Measurements from ENCODE around the gene RNF34. TPM values are rescaled to one million over a fixed set of nuclear protein-coding genes. Genes with fewer than 3 reads are reported as not detected.
A peak's percentile ranks its signal among the peaks of the same experiment; 100 is the strongest.

RNF34 gene
- total RNA-seq, 1 experiment from 2014 or later: 54.1 TPM

DNA sequence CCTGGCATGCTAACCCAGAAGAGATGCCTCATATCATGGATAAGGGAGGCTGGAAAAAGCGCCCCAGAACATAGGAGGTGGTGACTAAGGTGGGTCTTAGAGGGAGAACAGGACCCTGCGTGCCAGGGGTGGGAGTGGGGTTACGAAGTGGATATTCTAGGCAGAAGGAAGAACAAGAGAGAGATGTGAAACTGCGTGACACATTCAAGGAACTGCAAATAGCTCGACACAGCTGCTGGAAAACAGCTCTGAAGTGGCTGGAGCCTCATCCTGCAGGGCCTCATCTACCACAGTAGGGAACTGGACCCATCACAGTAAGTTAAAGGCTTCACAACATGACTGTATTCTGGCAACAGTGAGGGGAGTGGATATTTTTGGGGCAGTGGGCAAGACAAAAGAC, 61.1 kb downstream of the RNF34 start:
- TF ChIP-seq, protein P1, sequence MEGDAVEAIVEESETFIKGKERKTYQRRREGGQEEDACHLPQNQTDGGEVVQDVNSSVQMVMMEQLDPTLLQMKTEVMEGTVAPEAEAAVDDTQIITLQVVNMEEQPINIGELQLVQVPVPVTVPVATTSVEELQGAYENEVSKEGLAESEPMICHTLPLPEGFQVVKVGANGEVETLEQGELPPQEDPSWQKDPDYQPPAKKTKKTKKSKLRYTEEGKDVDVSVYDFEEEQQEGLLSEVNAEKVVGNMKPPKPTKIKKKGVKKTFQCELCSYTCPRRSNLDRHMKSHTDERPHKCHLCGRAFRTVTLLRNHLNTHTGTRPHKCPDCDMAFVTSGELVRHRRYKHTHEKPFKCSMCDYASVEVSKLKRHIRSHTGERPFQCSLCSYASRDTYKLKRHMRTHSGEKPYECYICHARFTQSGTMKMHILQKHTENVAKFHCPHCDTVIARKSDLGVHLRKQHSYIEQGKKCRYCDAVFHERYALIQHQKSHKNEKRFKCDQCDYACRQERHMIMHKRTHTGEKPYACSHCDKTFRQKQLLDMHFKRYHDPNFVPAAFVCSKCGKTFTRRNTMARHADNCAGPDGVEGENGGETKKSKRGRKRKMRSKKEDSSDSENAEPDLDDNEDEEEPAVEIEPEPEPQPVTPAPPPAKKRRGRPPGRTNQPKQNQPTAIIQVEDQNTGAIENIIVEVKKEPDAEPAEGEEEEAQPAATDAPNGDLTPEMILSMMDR (IDR thresholded peaks at IDR 0.05; ENCODE audit: insufficient read depth in 1 of 2, low read depth in 1 of 2, low read length in 1 of 2, severe bottlenecking in 1 of 2, unreplicated experiment in 1 of 2): no peak
- no peaks in the 10 kb centered on the region for H3K27me3 Mint-ChIP-seq (ENCODE audit: insufficient read depth, unreplicated experiment)
- no peaks in the 10 kb centered on the region for H3K9me3 Mint-ChIP-seq (ENCODE audit: unreplicated experiment)
- peaks cover 6% of the 10 kb centered on the region for H3K36me3 Mint-ChIP-seq (ENCODE audit: insufficient read depth, unreplicated experiment)
- H3K27ac Mint-ChIP-seq (ENCODE audit: unreplicated experiment): no peak overlapping the region
- H3K9me3 ChIP-seq: no peaks in the 10 kb centered on the region
- H3K27me3 ChIP-seq (replicated peaks; ENCODE audit: control insufficient read depth, insufficient read depth, low read length): no peaks in the 10 kb centered on the region
- H3K36me3 ChIP-seq (ENCODE audit: control insufficient read depth, insufficient read depth, low read length): peaks cover 2% of the 10 kb centered on the region; the same call in 1 of the 2 replicates
- peaks cover 7% of the 10 kb centered on the region; the same call in 1 of the 2 replicates for H3K4me1 ChIP-seq
- ChIA-PET POLR2A (interaction anchor here (0.6 kb wide), 1 partner anchor 111 kb away, joined by 4 read pairs; no protein-coding TSS in a partner anchor), CTCF (no interaction called here)
- H3K4me3 ChIP-seq (ENCODE audit: low read depth, low read length): no peak overlapping the region
- no TSS peak for BruUV-seq (replicated peaks)
- DNase-seq: no peak
- intact Hi-C loops (cut with micrococcal nuclease; ENCODE audit: unreplicated experiment): no loop called here
- H3K4me3 Mint-ChIP-seq (ENCODE audit: unreplicated experiment): no peak overlapping the region
- peaks cover 6% of the 10 kb centered on the region for H3K4me1 Mint-ChIP-seq (ENCODE audit: low read depth, unreplicated experiment)

DNA sequence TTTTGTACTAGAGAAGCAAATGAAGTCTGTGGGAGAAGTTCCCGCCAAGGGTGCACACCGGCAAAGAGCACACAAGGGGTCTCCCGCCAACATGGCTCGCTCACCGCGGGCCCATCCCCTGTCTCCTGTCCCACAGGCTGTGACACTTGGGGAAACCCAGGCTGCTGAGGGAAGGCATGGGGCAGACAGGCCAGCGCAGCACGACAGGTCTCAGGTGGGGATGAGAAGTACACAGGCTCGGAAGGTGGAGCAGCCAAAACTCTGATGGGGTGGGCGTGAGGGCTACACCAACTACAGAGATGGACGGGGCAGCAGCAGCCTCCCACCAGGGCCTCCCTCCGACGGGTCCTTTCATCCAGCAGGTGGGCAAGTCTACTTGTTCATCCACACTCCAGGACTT, 64.4 kb downstream of the RNF34 start:
- CTCF ChIA-PET: no interaction called here
- BruUV-seq (replicated peaks): no TSS peak

DNA sequence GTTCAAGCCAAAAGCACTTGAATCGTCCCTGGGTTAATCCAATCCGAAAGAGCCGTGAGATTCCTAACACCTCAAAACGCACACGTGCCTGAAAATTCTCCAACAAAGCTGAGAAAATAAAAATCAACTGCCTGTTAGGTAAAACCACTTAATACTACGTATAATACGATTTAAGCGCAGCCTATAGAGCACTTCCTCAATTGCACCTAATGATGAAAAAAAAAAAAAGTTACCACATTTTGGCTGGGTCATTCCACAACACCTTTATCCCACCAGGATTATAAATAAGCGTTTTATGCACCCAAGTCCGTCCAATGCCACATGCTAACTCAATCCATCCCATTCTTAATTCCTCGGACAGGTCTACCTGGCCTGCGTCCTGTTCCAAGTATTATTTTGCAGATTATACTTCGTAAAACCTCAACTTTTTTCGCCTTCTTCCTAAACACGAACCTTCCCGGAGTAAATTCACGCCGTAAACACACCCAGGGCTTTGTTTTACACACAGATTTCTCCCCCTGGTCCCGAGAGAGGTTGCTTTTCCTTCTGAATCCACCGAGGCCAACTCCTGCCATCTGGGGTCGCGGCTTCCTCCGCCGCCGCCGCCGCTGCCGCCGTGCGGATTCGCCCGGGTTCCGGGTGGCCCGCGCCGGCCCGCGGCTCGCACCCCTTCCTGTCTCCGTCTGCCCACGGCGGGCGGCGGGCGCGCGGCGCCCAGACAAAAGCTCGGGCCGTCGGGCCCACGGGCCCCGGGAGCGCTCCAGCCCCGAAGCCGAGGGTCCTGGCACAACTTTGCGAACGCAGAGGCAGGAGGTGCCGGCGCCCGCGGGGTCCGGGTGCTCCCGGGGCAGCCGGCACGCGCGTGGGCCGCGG, 66.2 kb downstream of the RNF34 start:
- peaks cover 16% of the 10 kb centered on the region; the same call in 1 of the 2 replicates for H3K4me1 ChIP-seq
- POLR2A ChIA-PET: no interaction called here
- no peaks in the 10 kb centered on the region for H3K9me3 ChIP-seq
- BruUV-seq (replicated peaks): TSS peak; percentile 65
- intact Hi-C loops (cut with micrococcal nuclease; ENCODE audit: unreplicated experiment): no loop called here
- H3K4me3 ChIP-seq (ENCODE audit: low read depth, low read length): peak overlapping the region; percentile 63
- no peaks in the 10 kb centered on the region for H3K27me3 ChIP-seq (replicated peaks; ENCODE audit: control insufficient read depth, insufficient read depth, low read length)
- CTCF ChIA-PET: no interaction called here
- Mint-ChIP-seq H3K36me3 (ENCODE audit: insufficient read depth, unreplicated experiment) (peaks cover 6% of the 10 kb centered on the region), H3K4me3 (ENCODE audit: unreplicated experiment) (peak overlapping the region; percentile 93), H3K27ac (ENCODE audit: unreplicated experiment) (peak overlapping the region; percentile 84), H3K9me3 (ENCODE audit: unreplicated experiment) (no peaks in the 10 kb centered on the region), H3K27me3 (ENCODE audit: insufficient read depth, unreplicated experiment) (no peaks in the 10 kb centered on the region), H3K4me1 (ENCODE audit: low read depth, unreplicated experiment) (peaks cover 9% of the 10 kb centered on the region)
- H3K36me3 ChIP-seq (ENCODE audit: control insufficient read depth, insufficient read depth, low read length): peaks cover 2% of the 10 kb centered on the region; the same call in 1 of the 2 replicates
- peak in 1 of 2 experiments; percentile 44 for DNase-seq
- TF ChIP-seq, protein P1 (IDR thresholded peaks at IDR 0.05; ENCODE audit: insufficient read depth in 1 of 2, low read depth in 1 of 2, low read length in 1 of 2, severe bottlenecking in 1 of 2, unreplicated experiment in 1 of 2): no peak

More for the DNA sequence above, 64.4 kb downstream of the RNF34 start:
- no peaks in the 10 kb centered on the region for H3K27me3 ChIP-seq (replicated peaks; ENCODE audit: control insufficient read depth, insufficient read depth, low read length)
- Mint-ChIP-seq H3K9me3 (ENCODE audit: unreplicated experiment) (no peaks in the 10 kb centered on the region), H3K27me3 (ENCODE audit: insufficient read depth, unreplicated experiment) (no peaks in the 10 kb centered on the region), H3K4me1 (ENCODE audit: low read depth, unreplicated experiment) (peaks cover 9% of the 10 kb centered on the region), H3K27ac (ENCODE audit: unreplicated experiment) (no peak overlapping the region), H3K36me3 (ENCODE audit: insufficient read depth, unreplicated experiment) (peaks cover 6% of the 10 kb centered on the region), H3K4me3 (ENCODE audit: unreplicated experiment) (peak overlapping the region; percentile 24)
- POLR2A ChIA-PET: no interaction called here
- no peak overlapping the region for H3K4me3 ChIP-seq (ENCODE audit: low read depth, low read length)
- peaks cover 2% of the 10 kb centered on the region; the same call in 1 of the 2 replicates for H3K36me3 ChIP-seq (ENCODE audit: control insufficient read depth, insufficient read depth, low read length)
- H3K9me3 ChIP-seq: no peaks in the 10 kb centered on the region
- TF ChIP-seq, protein P1 (IDR thresholded peaks at IDR 0.05; ENCODE audit: insufficient read depth in 1 of 2, low read depth in 1 of 2, low read length in 1 of 2, severe bottlenecking in 1 of 2, unreplicated experiment in 1 of 2): no peak
- peaks cover 16% of the 10 kb centered on the region; the same call in 1 of the 2 replicates for H3K4me1 ChIP-seq
- DNase-seq: no peak
- intact Hi-C loops (cut with micrococcal nuclease; ENCODE audit: unreplicated experiment): no loop called here
